Activated effector memory CD4-positive, alpha-beta T cell treated with anti-CD3 and anti-CD28 coated beads, Interleukin-2, amount 50 U/mL, for 16 hours (primary cell): Measurements from ENCODE around the gene LEF1.
A peak's percentile ranks its signal among the peaks of the same experiment; 100 is the strongest.
"Not testable (repeated sequence)": the region's sequence is repeated elsewhere in the genome, so short reads cannot be mapped to it uniquely, and the experiment has no call there.

ENCODE experiments used
- DNase-seq: peaks from one replicate; pipeline ENCODE4 v3.0.0-alpha.2; 2020

LEF1 gene

DNA sequence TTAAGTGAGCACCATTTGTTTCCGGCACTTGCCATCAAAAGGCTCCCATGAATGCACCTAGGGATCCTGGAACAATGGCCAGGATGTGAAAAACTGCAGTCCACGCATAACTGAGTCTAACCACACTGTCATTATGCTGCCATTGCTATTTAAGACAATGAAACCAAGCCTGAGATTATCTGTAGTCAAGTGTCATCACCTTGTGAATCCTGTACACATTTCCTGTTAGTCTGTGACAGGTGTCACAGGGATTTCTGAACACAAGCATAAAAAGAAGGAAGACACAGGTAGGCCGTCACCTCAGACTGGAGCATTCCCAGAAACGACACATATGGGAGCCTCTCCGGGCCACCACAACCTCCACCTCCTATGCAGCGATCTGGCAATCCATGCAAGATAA, 112.3 kb downstream of the LEF1 start:
- no peak for DNase-seq

DNA sequence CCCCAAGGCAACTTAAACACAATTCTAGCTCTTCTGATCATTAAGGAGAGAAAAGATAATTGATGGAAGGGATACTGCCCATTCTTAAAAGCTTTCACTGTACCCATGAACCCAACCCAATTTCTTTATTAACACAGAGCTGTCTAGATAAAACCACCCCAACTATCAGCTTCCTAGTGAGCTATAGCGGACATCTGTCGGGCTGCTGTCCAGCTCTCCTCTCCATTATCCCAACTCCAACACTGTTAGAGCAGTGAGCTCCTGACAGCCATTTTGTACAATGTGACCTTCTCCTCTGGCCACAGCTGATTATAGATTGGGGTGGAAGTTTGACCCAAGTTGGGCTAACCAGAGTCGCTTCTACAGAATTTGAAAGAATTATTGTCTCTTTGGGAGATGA, 112.9 kb downstream of the LEF1 start:
- DNase-seq: no peak

DNA sequence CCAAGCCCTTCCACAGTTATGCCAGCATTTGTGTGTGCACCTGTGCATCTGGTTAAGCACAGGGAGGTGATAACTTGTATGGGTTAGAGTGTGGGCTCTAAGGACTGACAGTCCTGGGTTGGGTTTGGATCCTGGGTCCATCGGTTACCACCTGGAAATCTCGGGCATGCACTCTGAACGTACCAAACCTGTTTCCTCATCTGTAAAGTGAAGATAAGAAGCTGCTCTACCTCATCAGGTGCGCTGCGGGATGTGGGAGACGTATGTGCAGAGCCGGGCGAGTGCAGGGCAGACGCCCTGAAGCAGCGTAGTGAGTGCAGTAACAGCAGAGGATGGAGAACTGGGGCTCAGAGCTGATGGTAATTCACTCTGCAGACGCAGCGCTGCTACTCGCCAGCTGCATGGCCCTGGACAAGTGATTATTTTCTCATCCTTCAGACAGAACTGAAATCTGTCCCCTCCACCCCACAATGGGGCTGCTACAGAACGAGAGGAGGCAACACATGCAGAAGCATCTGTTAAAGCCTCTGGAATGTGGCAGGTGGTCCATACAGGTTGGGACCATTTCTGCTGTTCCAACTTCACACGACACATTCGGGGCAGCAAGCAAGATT, 114.6 kb downstream of the LEF1 start:
- DNase-seq: no peak

DNA sequence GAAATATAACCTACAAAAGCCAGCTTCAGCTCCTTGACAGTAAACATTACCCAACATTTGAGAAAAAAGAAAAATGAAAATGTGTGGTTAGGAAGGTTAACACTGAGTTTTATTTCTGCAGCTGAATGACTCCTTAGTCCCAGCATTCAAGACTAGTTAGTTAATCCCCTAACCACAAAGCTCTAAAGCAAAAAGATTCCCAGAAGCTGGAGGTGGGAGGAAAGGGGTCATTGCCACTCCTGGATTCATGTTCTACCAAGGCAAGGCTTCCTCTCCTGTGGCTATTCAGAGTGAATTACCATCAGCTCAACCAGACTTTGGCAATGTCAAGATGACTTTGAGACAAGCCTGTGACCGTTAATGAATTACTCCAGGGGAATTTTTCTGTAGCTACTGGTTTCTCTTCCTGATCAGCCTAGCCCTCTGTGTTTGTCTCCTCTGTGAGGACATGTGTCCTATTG, 115.5 kb downstream of the LEF1 start:
- DNase-seq: no peak

DNA sequence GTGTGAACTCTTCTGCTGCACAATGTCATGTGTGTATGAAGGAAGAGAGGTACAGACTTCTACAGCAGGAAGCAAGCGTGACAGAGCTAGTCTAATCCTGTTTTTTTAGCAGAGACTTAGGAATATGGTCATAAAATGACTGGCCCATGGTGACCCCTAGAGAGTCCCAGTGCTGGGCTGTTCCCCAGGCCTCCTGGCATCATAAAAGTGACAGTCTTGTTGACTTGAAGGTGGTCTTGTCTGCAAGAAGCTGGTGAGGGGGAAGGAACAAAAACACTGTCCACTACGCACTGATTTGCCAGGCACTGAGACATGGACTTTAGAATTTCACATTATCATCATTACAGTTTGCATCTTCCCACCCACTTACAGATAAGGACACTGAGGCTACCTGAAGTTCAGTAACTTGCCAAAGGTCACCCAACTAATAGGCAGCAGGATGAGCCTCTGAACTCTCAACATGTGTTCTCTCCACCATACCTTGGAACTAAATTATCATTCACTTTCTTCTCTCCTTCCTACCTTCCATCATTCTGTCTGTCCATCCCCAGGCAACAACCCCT, 116.1 kb downstream of the LEF1 start:
- DNase-seq: no peak

DNA sequence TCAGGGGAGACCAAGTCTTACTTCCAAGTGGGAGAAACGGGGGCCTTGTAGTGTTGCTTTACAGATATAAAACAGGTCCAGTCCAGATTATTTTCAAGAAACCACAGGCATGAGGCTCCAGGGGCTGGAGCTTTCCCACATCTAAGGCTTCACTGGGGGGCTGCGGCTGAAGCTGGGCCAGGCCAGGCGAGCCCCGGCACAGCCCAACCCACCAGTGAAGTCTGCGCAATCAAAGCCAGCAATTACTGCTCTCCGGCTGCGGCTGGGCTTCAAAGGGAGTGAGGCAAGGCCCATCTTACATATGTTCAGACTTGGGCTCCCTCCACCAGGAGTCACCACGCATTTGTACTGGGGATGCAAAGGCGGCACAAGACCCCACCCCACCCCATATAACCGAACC, 117.4 kb downstream of the LEF1 start:
- no peak for DNase-seq

DNA sequence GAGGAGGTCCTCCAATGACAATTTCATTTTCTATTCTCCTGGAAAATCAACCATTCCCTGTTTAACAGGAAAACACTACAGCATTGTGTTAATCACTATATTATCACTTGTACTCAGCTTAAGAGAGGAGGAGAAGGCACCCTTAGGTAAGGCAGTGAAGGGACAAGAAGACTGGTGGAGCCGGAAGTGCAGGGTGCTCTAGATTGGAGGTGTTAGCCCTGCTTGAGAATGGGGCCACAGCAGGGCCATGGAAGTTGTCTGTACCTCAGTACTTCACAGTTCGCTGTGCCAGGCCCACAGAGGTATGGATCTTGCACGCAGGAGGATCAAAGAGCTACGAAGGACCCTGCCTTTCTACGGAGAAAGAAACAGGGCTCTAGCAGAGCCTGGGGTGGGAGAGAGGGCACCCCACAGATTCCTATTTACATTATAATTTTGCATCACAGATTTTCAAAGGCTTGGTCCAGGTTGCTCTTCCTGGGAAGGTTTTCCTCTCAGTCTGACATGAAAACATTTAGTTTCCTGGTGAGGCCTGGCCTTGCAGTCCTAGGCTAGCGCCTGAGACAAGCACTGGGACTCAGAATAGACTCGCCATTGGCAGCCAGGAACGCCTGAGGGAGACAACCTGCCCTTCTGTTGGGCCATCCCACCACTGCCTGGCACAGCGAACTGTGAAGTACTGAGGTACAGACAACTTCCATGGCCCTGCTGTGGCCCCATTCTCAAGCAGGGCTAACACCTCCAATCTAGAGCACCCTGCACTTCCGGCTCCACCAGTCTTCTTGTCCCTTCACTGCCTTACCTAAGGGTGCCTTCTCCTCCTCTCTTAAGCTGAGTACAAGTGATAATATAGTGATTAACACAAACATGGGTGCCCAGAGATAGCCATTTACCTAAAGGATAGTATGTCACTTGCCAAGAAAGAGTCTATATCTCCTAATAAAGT, 118.3 kb downstream of the LEF1 start:
- DNase-seq: not testable (repeated sequence)

DNA sequence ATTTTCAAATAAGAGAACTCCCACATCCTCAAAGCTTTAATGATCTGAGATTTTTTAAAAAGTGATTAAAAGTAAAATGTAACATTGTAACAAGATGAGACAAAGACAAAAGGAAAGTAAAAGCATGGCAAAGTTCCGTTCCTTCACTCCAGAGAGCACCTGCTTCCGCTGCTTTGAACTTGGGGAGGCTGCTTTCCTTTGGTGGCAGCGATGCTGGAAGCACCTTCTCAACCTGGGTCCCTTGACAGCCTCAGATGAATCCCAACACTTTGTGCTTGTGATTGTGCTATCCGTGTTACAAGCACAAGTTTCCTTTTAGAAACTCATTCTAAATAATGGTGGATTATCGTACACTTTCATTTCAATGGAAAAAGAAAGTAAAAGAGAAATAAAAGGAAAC, 119.3 kb downstream of the LEF1 start:
- peak; percentile 78 for DNase-seq

DNA sequence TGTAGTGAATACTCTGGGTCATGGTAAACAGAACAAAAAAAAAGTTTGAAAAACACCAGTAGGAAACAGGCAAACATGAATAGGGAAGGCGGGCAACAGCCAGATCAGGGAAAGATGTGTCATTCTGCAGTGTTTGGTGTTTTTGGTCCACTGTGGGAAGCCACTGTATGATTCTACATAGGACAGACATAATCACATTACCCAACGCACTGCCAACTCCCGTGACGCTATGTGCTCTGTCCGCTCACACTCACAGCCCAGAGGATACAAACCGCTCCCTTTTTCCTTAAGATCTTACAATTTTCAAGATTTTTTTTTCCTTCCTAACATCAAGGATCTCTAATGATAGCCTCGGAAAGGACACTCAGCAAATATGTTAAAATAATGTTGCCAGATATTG, 119.7 kb downstream of the LEF1 start:
- no peak for DNase-seq

DNA sequence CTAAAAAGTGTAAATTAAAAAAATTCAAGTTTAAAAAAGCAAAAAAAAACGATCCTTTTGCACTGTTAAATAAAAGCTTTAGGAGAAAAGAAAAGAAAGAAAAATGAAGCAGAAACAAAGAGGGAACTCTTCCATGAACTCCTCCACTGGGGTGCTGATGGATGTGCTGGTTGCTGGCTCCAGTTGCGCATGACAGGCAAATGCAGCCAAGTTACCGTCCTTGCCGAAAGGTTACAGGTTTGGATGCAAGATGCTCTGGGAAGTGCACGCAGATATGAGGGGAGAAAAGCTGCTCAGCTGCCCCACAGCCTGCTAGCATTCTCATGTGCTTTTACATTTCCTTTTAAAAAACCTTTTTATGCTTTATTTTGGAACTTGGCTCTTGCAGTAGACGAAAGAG, 120.6 kb downstream of the LEF1 start:
- no peak for DNase-seq

DNA sequence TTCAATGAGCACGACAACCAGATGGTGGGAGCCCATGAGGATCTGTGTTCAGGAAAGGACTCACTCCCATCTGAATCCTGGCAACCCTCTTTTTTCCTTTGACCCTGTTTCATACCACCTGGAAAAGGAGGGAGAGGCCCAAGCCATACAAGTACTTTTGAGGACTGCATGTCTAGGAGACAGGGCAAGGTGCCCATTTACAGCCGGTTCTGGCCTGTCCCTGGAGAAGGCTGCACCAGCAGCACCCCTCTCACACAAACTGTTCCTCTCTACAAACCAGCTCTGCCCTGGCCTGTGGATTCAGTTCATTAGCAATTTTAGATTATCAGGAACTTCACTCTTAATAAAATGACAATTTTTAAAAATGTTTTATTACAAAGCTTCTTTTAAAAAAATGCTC, 121.5 kb downstream of the LEF1 start:
- no peak for DNase-seq

DNA sequence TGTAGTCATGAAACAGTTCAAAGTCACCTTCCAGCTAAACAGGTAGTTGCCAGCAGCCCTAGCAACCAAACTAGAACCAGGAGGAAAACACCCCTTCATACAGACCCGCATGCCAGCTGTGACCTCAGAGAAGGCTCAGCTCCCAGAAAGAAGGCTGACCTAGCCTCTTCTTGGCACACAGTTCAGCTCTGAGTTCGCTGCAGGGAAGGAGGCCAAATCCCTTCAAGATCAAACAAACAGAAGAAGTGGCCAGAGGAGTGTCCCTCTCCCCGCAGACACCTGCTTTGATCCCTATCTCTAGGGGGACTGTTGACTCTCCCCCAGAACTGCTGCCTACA, 123.1 kb downstream of the LEF1 start:
- no peak for DNase-seq

DNA sequence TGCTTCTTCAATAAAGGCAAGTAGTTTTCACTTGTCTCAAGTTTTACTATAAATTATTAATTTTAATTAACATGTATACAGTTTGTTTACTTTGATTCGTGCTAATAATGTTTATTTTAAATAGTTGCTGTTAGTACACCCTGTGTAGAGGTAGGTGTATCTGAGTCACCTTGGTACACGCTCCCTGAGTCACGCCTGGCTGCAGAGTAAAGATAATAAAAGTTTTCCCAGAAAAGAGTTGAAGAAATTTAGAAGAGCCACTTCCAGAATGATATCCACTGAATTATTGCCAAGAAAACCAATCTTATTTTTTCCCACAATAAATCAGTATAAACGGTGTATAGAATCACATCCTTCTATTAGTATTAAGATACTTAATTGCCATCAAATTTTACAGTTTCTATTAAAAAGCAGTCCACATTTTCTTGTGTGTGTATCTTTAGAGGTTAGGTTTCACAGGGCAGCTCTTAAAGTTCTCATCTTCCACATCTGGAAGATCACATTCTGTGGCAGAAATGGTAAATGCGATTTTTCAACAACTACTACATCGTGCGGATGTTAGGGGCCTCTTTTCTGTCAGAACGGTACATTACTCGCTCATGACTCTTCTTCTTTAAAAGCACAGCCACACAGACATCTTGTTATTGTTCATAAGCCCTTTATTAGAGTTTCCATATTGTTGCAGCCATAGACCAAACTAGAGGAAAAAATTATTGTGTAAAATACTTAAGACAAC, 123.6 kb downstream of the LEF1 start:
- DNase-seq: no peak

DNA sequence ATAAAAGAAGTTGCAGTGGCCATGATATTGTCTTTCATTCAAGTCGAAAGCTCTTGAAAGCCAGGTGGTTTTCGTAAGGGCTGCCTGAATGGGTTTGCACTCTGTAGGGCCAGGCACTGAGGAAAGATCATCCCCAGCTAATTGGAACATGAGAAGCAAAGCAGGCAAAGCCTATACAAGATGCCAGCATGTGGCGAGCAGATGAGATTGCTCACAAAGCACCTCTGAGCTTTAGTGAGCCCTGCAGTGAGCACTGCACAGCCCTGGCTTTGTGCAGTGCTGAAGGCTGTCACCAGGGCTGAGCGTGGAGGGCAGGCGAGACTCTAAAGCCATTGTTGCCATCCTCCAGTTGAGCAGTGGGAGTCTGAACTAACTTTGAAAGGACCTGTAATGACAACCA, 125.2 kb downstream of the LEF1 start:
- no peak for DNase-seq

DNA sequence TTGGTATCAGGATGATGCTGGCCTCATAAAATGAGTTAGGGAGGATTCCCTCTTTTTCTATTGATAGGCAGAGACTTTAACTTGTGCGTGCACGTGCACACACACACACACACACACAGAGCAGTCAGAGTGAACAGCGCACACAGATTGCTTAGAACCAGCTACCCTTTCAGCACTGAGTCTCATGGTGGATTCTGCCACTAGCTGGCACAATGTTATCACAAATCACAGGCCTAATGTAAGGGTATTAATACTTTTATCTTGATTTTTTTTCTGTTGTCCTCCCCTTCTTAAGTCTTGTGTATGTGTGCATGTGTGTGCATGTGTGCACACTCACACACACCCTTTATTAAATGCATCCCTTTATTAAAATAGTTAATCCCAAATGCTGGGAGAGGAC, 125.8 kb downstream of the LEF1 start:
- no peak for DNase-seq

DNA sequence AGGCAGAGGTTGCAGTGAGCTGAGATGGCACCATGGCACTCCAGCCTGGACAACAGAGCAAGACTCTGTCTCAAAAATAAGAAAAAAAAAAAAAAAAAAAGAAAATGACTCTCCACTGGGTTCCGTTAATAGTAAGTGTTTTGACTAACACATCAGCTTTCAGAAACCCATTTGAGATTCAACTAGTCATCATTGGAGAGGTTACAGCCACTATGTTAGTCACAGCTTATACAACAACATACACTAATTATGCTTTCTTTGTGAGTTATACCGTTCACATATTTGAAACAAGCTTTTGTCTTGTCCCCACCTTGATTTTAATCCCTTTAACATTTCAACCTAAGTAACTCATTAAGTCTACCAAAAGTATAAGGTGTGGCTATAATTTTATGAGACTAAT, 130.8 kb downstream of the LEF1 start:
- no peak for DNase-seq

DNA sequence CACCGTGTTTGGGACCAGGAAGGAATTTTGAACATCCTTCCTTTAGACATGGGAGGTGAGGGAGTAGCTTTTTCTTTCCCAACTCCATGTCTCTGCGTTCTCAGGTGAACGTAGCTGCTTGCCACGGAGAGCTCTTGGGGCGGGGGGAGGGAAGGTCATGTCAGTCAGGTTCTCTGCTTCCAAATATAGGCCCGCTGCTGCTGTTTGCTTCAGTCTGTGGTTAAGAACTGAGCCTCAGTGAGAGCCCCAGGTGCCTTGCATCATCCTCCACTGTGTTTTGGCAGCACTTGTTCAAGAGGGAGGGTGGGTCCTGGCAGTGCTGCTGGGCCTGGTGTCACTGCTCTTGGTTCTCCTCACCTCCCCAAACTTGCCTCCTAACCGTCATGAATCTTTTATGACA, 132.5 kb downstream of the LEF1 start:
- DNase-seq: peak; percentile 70

DNA sequence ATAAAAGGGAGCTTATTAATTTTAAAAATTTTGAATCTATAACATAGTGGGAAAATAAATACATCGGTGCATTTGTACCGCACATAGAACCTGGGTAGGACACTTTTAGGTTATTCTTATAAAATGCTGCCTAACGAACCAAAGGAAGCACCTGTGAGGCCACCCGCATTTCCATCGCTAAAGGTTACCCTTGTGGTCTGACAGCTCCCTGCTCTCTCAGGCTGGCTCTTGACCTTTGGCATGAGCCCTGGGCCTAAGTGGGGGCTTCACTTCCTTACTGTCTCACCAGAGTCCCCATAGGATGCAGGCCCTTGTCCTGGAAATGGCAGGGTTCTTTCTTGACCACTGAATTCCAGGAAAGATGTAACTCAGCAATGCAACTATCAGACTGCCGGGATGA, 133.0 kb downstream of the LEF1 start:
- no peak for DNase-seq

DNA sequence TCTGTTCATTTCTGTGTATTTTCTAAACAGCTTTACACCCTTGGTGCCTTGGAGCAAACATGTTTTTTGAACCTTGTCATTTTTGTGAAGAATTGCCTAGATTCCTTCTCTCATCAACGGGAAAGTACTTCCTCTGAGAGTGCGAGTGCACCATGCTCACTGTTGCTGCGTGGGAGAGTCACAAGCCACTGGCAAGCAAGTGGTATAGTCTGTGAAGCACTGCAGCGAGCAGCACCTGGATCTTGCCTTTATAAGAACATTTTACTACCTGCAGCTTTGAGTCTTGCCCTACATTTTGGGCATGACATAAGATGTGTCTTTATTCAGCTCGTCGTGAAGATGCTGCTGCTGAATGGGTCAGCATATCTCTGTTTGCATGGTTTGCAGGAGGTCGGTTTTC, 134.2 kb downstream of the LEF1 start:
- no peak for DNase-seq

DNA sequence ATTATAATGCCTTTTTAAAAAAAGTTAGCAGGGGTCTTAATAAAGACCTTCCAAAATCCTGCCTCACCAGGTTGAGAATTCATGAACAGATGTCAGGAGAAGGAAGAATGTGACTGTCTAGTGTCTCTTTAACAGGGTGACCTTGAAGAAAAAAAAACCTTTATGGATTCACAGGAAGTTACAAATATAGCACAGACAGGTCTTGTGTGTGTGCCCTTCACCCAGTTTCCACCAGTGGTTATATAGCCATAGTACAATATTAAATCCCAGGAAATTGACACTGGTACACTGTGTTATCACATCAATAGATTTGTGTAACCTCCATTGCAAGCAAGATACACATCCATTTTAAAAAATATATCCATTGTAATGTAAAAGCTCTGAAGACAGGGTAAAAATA, 135.4 kb downstream of the LEF1 start:
- DNase-seq: no peak

DNA sequence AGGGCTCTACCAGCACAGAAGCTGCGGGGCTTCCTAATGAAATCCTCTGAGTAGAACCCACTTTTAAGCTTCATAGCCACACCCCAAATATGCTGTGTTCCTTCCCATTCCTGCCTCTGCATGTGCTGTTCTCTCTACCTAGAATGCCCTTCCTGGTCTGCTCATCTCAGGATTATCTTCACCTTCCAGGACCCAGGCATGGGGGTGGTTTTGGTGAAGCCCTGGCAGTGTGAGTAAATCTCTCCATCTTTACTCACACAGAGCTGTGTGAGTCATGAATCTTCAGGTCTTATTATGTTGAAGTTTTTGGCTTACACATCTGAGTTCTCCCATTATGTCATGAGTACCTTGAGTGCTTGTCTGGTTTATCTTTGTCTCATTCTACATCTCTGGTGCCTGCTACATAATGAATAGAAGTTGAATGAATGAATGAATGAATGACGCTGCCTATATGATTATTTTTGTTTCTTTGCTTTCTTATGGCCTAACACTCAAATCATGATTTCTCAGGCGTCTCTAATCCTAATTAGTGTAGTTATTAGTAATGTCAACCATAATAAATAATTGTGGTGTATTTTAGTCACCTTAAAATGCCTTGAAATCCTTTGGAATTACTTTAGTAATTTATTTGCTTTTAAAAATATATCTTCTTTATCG, 137.2 kb downstream of the LEF1 start:
- no peak for DNase-seq

DNA sequence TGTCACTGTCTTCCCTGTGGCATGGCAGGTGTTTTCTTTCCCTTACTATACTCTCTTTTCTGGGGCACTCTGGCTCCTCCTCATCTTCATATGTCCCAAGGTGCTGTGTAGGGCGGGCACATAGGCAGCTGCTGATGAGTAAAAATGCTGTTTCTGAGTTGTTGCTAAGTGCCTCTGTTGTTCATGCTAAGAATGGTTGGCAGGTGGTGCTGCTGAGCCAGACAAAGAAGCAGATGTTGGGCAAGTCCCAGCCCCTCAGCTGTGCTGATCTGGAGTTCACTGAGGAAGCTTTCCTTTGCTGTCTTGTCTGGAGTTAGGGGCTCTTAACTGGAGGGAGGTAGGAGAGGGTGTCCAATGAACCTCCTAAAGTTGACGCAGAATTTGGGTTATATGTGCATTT, 138.4 kb downstream of the LEF1 start:
- peak; percentile 86 for DNase-seq

DNA sequence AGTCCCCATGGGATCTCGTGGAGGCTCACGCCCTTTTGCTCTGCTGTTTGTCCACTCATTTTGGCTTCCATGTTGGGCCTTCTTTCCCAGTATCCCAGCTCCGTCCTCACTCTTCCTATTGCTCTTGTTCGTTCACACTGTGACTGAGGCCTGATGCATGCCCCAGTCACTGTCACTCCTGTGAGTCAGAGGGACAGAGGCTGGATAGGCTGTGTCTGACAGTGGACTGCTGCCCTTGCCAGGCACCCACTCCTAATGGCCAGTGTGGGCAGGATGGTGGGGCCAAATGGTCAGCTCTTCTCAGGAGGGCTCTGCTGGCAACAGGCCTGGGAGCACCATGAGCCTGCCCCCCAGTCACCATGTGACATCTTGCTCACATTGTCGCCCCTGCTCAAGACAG, 139.0 kb downstream of the LEF1 start:
- DNase-seq: no peak
